ENCODE measurements around the gene LY6G6F. TPM values are rescaled to one million over a fixed set of nuclear protein-coding genes. Genes with fewer than 3 reads are reported as not detected.

Gene LY6G6F
- polyA plus RNA-seq, 3 donors: 0.51 TPM; not detected in 2

DNA sequence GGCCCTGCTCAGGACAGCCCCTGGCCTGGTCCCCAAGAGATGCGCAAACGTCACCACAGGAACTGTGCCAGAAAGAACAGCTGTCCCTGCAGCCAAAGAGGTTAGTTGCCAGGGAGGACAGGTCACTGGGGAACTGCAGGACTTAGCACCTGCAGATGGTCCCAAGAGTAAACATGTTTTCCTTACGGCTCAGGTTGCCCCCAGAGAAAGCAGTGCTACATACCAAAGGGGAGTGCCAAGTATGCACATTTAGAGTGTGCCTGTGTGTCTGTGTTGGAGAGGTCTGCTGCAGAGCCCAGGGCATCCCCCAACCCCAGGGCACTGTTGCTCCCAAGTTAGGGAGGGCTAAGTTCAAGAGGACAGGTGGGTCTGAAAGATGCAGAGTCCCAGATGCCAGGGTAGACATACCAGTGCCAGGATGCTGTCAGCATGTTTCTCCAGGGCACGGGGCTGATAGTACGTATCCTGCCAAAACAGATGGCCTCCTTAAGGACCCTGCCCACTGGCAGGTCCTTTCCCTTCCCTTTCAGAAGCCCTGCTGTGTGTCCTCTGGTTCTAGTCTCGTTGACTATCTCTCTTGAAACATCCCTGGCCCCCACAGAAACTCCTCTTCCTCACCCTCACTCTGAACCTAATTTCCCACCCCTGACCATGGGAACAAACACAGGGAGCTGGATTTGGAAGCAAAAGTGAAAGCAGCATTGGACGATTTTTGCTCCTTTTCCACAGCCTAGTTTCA, 4.8 kb upstream of the LY6G6F start:
- H4K20me1 ChIP-seq (ENCODE audit: insufficient read depth, low read length): peaks cover 34% of the 10 kb centered on the region
- DNase-seq: no peak
- H3K9ac ChIP-seq (ENCODE audit: insufficient read depth, low read length, poor library complexity, severe bottlenecking): peak overlapping the region; percentile 82
- H3K4me1 ChIP-seq (ENCODE audit: control insufficient read depth in 1 of 2, insufficient read depth in 2 of 2, low read length in 2 of 2): peaks cover 20 to 26% of the 10 kb centered on the region in 2 donors
- Mint-ChIP-seq H3K4me1 (peaks cover 29% of the 10 kb centered on the region), H3K36me3 (peaks cover 27 to 43% of the 10 kb centered on the region in 2 donors), H3K9me3 (no peaks in the 10 kb centered on the region), H3K27me3 (ENCODE audit: low read depth in 3 of 3) (peaks cover 0 to 1% (median 0%) of the 10 kb centered on the region in 3 donors), H3K4me3 (peak overlapping the region; percentile 98 to 100), H3K27ac (peak overlapping the region; percentile 99 to 100 (median 99))
- 50% methylated on average over 6 of the region's 7 CpGs for WGBS (ENCODE audit: insufficient coverage)
- H3K27ac ChIP-seq (ENCODE audit: low read depth in 1 of 2, low read length in 2 of 2): peak overlapping the region in 1 of 2 donors; percentile 96
- peaks cover 53% of the 10 kb centered on the region for H3K79me2 ChIP-seq (ENCODE audit: insufficient read depth, low read length)
- TF ChIP-seq, protein P1, sequence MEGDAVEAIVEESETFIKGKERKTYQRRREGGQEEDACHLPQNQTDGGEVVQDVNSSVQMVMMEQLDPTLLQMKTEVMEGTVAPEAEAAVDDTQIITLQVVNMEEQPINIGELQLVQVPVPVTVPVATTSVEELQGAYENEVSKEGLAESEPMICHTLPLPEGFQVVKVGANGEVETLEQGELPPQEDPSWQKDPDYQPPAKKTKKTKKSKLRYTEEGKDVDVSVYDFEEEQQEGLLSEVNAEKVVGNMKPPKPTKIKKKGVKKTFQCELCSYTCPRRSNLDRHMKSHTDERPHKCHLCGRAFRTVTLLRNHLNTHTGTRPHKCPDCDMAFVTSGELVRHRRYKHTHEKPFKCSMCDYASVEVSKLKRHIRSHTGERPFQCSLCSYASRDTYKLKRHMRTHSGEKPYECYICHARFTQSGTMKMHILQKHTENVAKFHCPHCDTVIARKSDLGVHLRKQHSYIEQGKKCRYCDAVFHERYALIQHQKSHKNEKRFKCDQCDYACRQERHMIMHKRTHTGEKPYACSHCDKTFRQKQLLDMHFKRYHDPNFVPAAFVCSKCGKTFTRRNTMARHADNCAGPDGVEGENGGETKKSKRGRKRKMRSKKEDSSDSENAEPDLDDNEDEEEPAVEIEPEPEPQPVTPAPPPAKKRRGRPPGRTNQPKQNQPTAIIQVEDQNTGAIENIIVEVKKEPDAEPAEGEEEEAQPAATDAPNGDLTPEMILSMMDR (IDR thresholded peaks at IDR 0.05): no peak
- H2AFZ ChIP-seq (ENCODE audit: insufficient read depth, low read depth, low read length, poor library complexity, severe bottlenecking): peak overlapping the region; percentile 76
- peaks cover 20 to 44% of the 10 kb centered on the region in 2 donors for H3K36me3 ChIP-seq (replicated peaks in 1 of 2; ENCODE audit: control insufficient read depth in 1 of 2, insufficient read depth in 2 of 2, low read length in 2 of 2)
- intact Hi-C loops (cut with micrococcal nuclease): loop anchor here in 1 of 2 donors (2.0 to 5.0 kb wide), 2 partner anchors 25 to 35 kb away; partner anchors contain the start of genes CSNK2B and LY6G5B
- H3K27me3 ChIP-seq (ENCODE audit: control insufficient read depth in 2 of 2, insufficient read depth in 2 of 2, low read length in 2 of 2): no peaks in the 10 kb centered on the region
- H3K4me2 ChIP-seq (replicated peaks; ENCODE audit: extremely low read depth, low read length, poor library complexity, severe bottlenecking): peak overlapping the region; percentile 85
- no peaks in the 10 kb centered on the region for H3K9me3 ChIP-seq (replicated peaks in 1 of 2; ENCODE audit: control insufficient read depth in 1 of 2, insufficient read depth in 1 of 2, low read length in 2 of 2)
- H3K4me3 ChIP-seq (replicated peaks in 1 of 3; ENCODE audit: low read depth in 2 of 3, low read length in 3 of 3): peak overlapping the region; percentile 92 to 98 (median 97)

DNA sequence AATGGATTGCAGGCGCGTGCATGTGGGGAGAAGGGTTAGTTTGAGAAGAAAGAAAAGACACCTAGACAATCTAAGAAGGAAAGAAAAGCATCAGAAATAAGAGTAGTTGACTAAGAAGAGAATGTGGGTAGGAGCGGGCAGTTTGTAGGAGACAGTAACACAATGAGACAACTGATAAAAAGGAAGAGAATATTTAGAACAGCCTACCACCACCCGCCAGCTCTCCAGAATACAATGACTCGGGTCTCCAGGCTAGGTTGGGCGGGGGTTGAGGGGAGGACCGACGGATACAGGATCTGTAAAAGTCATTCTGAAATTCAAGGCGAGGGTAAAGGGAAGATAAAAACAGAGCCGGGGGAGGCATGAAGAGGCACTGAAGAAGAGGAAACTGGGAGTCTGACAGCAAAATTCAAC, 4.3 kb upstream of the LY6G6F start:
- peak overlapping the region; percentile 92 to 98 (median 97) for H3K4me3 ChIP-seq (replicated peaks in 1 of 3; ENCODE audit: low read depth in 2 of 3, low read length in 3 of 3)
- H3K79me2 ChIP-seq (ENCODE audit: insufficient read depth, low read length): peaks cover 51% of the 10 kb centered on the region
- H3K4me1 ChIP-seq (ENCODE audit: control insufficient read depth in 1 of 2, insufficient read depth in 2 of 2, low read length in 2 of 2): peaks cover 20 to 26% of the 10 kb centered on the region in 2 donors
- H3K27ac ChIP-seq (ENCODE audit: low read depth in 1 of 2, low read length in 2 of 2): peak overlapping the region; percentile 94 to 96
- Mint-ChIP-seq H3K4me3 (peak overlapping the region; percentile 98 to 100), H3K27me3 (ENCODE audit: low read depth in 3 of 3) (peaks cover 0 to 1% (median 0%) of the 10 kb centered on the region in 3 donors), H3K9me3 (no peaks in the 10 kb centered on the region), H3K4me1 (peaks cover 27% of the 10 kb centered on the region), H3K27ac (peak overlapping the region; percentile 99 to 100 (median 99)), H3K36me3 (peaks cover 21 to 37% of the 10 kb centered on the region in 2 donors)
- no peaks in the 10 kb centered on the region for H3K27me3 ChIP-seq (ENCODE audit: control insufficient read depth in 2 of 2, insufficient read depth in 2 of 2, low read length in 2 of 2)
- H2AFZ ChIP-seq (ENCODE audit: insufficient read depth, low read depth, low read length, poor library complexity, severe bottlenecking): peak overlapping the region; percentile 76
- peak overlapping the region; percentile 85 for H3K4me2 ChIP-seq (replicated peaks; ENCODE audit: extremely low read depth, low read length, poor library complexity, severe bottlenecking)
- peaks cover 19 to 39% of the 10 kb centered on the region in 2 donors for H3K36me3 ChIP-seq (replicated peaks in 1 of 2; ENCODE audit: control insufficient read depth in 1 of 2, insufficient read depth in 2 of 2, low read length in 2 of 2)
- intact Hi-C loops (cut with micrococcal nuclease): loop anchor here in 1 of 2 donors (2.0 to 5.0 kb wide), 2 partner anchors 24 to 35 kb away; partner anchors contain the start of genes CSNK2B and LY6G5B
- H3K9me3 ChIP-seq (replicated peaks in 1 of 2; ENCODE audit: control insufficient read depth in 1 of 2, insufficient read depth in 1 of 2, low read length in 2 of 2): no peaks in the 10 kb centered on the region
- H3K9ac ChIP-seq (ENCODE audit: insufficient read depth, low read length, poor library complexity, severe bottlenecking): peak overlapping the region; percentile 82
- peaks cover 31% of the 10 kb centered on the region for H4K20me1 ChIP-seq (ENCODE audit: insufficient read depth, low read length)
- peak in 1 of 3 donors; percentile 27 for DNase-seq
- WGBS (ENCODE audit: insufficient coverage): 0% methylated on average over 5 of the region's 10 CpGs
- TF ChIP-seq, protein P1 (IDR thresholded peaks at IDR 0.05): no peak
